ENCODE results near the gene FAM20A.

- TF ChIP-seq EZH2phosphoT487 (IDR thresholded peaks at IDR 0.05; ENCODE audit: insufficient read depth, low read depth) = no peak
- no peak for TF ChIP-seq EZH2 (IDR thresholded peaks at IDR 0.05; ENCODE audit: insufficient read depth, poor library complexity, severe bottlenecking)
Observed at GRCh38 chr17:68622423-68622822, 21.3 kb upstream of the FAM20A start.

All from GM23248 (cell line).